HEK293T (cell line): ENCODE results near the gene SPRING1.

Source experiments
- ARNT ChIP-seq: fragments of 450-650 bp; IDR thresholded peaks from 2 replicates; pipeline ENCODE4 v1.6.1; 2017; ENCODE audit warnings: mild to moderate bottlenecking
- BHLHE40 ChIP-seq: fragments of 450-650 bp; IDR thresholded peaks from 2 replicates; pipeline ENCODE4 v1.6.1; 2016; ENCODE audit warnings: mild to moderate bottlenecking, moderate library complexity, borderline replicate concordance
- CTBP1 ChIP-seq: fragments of 450-650 bp; IDR thresholded peaks from 2 replicates; pipeline ENCODE4 v1.6.1; 2016; ENCODE audit warnings: borderline replicate concordance
- ELF4 ChIP-seq: fragments of 450-650 bp; IDR thresholded peaks from 2 replicates; pipeline ENCODE4 v1.6.1; 2017; ENCODE audit warnings: antibody characterized with exemption
- FOXA1 ChIP-seq: fragments of 450-650 bp; IDR thresholded peaks from 2 replicates; pipeline ENCODE4 v1.6.1; 2016; ENCODE audit warnings: mild to moderate bottlenecking
- FOXK2 ChIP-seq: fragments of 450-650 bp; IDR thresholded peaks from 2 replicates; pipeline ENCODE4 v1.6.1; 2016; ENCODE audit warnings: mild to moderate bottlenecking
- FOXM1 ChIP-seq: fragments of 450-650 bp; IDR thresholded peaks from 2 replicates; pipeline ENCODE4 v1.6.1; 2017; ENCODE audit warnings: mild to moderate bottlenecking, borderline replicate concordance
- HDGF ChIP-seq: fragments of 450-650 bp; IDR thresholded peaks from 2 replicates; pipeline ENCODE4 v1.6.1; 2017; ENCODE audit warnings: antibody characterized with exemption, borderline replicate concordance
- L3MBTL2 ChIP-seq: fragments of 450-650 bp; conservative IDR thresholded peaks from 2 replicates; pipeline ENCODE4 v1.6.1; 2016; ENCODE audit warnings: mild to moderate bottlenecking
- LEF1 ChIP-seq: fragments of 450-650 bp; IDR thresholded peaks from 2 replicates; pipeline ENCODE4 v1.6.1; 2017; ENCODE audit warnings: mild to moderate bottlenecking, borderline replicate concordance
- SP1 ChIP-seq: fragments of 450-650 bp; IDR thresholded peaks from 2 replicates; pipeline ENCODE4 v1.6.1; 2017
- SUZ12 ChIP-seq: fragments of 450-650 bp; IDR thresholded peaks from 2 replicates; pipeline ENCODE4 v1.6.1; 2016; ENCODE audit warnings: mild to moderate bottlenecking
- TARDBP ChIP-seq: fragments of 450-650 bp; IDR thresholded peaks from 2 replicates; pipeline ENCODE4 v1.6.1; 2016

DNA sequence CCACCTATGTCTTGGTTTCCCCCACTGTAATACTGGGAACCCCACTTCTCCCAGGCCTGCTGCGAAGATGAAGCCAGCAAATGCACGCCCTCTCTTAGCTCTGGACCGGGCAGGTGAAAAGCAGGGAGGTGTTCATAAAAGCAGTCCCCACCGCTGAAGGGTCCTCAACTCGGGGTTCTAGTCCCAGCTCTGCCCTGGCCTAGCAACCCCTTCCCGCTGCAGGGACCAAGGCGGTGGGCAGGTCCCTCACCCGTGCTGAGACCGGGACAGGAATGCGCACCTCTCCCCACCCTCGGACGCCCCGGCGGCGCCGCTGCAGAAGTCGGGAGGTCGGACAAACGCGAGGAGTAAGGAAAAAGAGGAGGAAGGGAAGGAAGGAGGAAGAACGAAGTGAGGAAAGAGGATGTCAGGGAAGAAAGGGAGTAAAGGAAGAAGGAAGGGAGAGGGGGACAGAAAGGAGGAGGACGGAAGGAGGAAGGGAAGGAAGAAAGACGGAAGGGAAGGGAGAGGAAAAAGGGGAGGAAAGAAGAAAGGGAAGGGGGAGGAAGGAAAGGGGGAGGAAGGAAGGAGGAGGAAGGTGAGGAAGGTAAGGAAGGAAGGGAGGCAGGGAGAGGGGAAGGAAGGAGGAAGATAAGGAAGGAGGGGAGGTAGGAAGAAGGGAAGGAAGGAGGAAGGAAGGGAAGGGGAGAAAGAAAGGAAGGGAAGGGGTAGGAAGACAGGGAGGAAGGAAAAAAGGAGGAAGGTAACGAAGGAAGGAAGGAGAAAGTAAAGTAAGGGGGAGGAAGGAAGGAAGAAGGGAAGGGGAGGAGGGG is 701 bp downstream of the SPRING1 start:
- TF ChIP-seq BHLHE40 (no peak), LEF1 (no peak), TARDBP (no peak), HDGF (no peak), SP1 (no peak), FOXM1 (no peak), ARNT (no peak), SUZ12 (no peak), FOXK2 (no peak), CTBP1 (0 out of 2 replicates have a peak, but pooled peaks have one; percentile 5), FOXA1 (no peak), L3MBTL2 (no peak), ELF4 (no peak)
